Fibroblast of lung (primary cell): ENCODE results near the gene FBXW5. TPM values are rescaled to one million over a fixed set of nuclear protein-coding genes. Genes with fewer than 3 reads are reported as not detected.

Experiments
- DNase-seq, 2 donors: peaks; one replicate each; pipeline versions ENCODE4 v3.0.0 to v3.0.0-alpha.2; 2010; ENCODE audit warnings: low read depth in 2 of 2
- H2AFZ ChIP-seq: 2 replicates; pipeline ENCODE4 v1.5.1; 2012; ENCODE audit warnings: low read length, control low read depth, inconsistent platforms
- H3K27ac ChIP-seq: 2 replicates; pipeline ENCODE4 v1.5.1; 2011; ENCODE audit warnings: low read length, control low read depth; ENCODE audit not compliant: insufficient read depth
- H3K27me3 ChIP-seq: 2 replicates; pipeline ENCODE4 v1.5.1; 2011; ENCODE audit warnings: mild to moderate bottlenecking, low read length; ENCODE audit not compliant: control insufficient read depth, insufficient read depth
- H3K36me3 ChIP-seq: 2 replicates; pipeline ENCODE4 v1.5.1; 2011; ENCODE audit warnings: low read length; ENCODE audit not compliant: control insufficient read depth, insufficient read depth
- H3K4me1 ChIP-seq: 2 replicates; pipeline ENCODE4 v1.5.1; 2011; ENCODE audit warnings: low read length; ENCODE audit not compliant: control insufficient read depth, insufficient read depth; ENCODE audit errors: extremely low read depth
- H3K4me2 ChIP-seq: 2 replicates; pipeline ENCODE4 v1.5.1; 2011; ENCODE audit warnings: low read length, control low read depth; ENCODE audit not compliant: insufficient read depth; ENCODE audit errors: extremely low read depth
- H3K4me3 ChIP-seq, 4 experiments: fragments of 200-600 bp in 1 of 4; sonication (generic) in 1 of 4; replicated peaks in 1 of 4; 2 replicates each; pipeline ENCODE4 v1.5.1; 2011 to 2016; ENCODE audit warnings: low read length in 4 of 4, low read depth in 3 of 4, mild to moderate bottlenecking in 3 of 4, control low read depth in 2 of 4, inconsistent platforms in 1 of 4, mixed read lengths in 1 of 4; ENCODE audit not compliant: insufficient read depth in 1 of 4; ENCODE audit errors: control extremely low read depth in 1 of 4
- H3K79me2 ChIP-seq: 2 replicates; pipeline ENCODE4 v1.5.1; 2012; ENCODE audit warnings: mild to moderate bottlenecking, low read length, inconsistent platforms; ENCODE audit not compliant: control insufficient read depth, insufficient read depth
- H3K9ac ChIP-seq: 2 replicates; pipeline ENCODE4 v1.5.1; 2011; ENCODE audit warnings: mild to moderate bottlenecking, low read length, control low read depth; ENCODE audit not compliant: insufficient read depth
- H3K9me3 ChIP-seq: 2 replicates; pipeline ENCODE4 v1.5.1; 2012; ENCODE audit warnings: low read depth, low read length; ENCODE audit not compliant: control insufficient read depth, insufficient read depth
- H4K20me1 ChIP-seq: 2 replicates; pipeline ENCODE4 v1.5.1; 2011; ENCODE audit warnings: low read length; ENCODE audit not compliant: control insufficient read depth, insufficient read depth; ENCODE audit errors: extremely low read depth
- CTCF ChIP-seq, 2 donors: IDR thresholded peaks in 1 of 2; conservative IDR thresholded peaks in 1 of 2; 1 replicate in 1 of 2; 2 replicates in 1 of 2; pipeline ENCODE4 v1.5.1; 2011 to 2012; ENCODE audit warnings: low read length in 2 of 2, control low read depth in 1 of 2, inconsistent platforms in 1 of 2, low read depth in 1 of 2, mild to moderate bottlenecking in 1 of 2
- EZH2 ChIP-seq: IDR thresholded peaks from 2 replicates; pipeline ENCODE4 v1.5.1; 2012; ENCODE audit warnings: low read length, control low read depth, mild to moderate bottlenecking; ENCODE audit errors: missing control alignments
- polyA plus RNA-seq, 2 donors: library from polyadenylated mRNA; depleted of rRNA in 1 of 2; stranded (reverse) in 1 of 2; unstranded in 1 of 2; fragments of >200 nt; gene quantifications; 2 replicates each; pipeline ENCODE4 v1.2.1, GENCODE V29; 2011 to 2012; ENCODE audit warnings: missing spikeins in 1 of 2
- total RNA-seq: library from RNA; depleted of rRNA; stranded (reverse); fragments of >200 nt; gene quantifications from 2 replicates; pipeline ENCODE4 v1.2.1, GENCODE V29; 2014

Gene FBXW5
- total and polyA plus RNA-seq, 2 donors (not counting 1 experiment from before 2014, with no cell fraction given) = 31.3 to 166 TPM

DNA sequence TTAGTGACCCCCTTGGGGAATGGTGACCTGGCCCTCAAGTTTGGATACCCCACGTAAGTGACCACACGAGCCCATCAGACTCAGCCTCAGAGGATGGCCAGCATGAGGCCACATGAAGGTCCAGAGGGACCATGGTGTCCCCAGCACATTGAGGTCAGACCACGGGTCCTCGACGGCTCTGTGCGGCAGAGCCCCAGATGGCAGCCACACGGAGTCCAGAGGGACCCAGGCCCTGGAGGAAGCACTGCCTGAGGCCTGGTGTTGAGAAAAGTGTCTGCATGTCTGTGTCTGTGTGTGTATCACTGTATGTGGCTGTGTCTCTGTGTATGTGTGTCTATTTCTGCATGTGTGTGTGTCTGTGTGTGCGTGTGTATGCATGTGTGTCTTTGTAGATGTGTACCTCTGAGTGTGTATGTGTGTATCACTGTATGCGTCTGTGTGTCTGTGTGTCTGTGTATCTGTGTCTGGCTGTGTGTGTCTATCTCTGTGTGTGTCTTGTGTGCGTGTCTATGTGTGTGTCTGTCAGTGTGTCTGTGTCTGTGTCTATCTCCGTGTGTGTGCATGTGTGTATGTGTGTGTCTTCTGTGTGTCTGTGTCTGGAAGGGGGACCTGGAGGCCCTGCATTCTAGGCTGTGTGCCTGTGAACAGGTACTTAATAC lies 39.2 kb upstream of the FBXW5 start:
- no peak for DNase-seq
- TF ChIP-seq CTCF (conservative IDR thresholded peaks at IDR 0.05 in 1 of 2, IDR thresholded peaks at IDR 0.05 in 1 of 2; ENCODE audit: low read depth in 1 of 2, low read length in 2 of 2) = no peak
- peak; percentile 47 for TF ChIP-seq EZH2
- Histone ChIP-seq H3K27ac (no peak overlapping the region), H3K9me3 (no peaks in the 10 kb centered on the region), H3K27me3 (peaks cover 20% of the 10 kb centered on the region), H3K36me3 (no peaks in the 10 kb centered on the region), H3K79me2 (no peaks in the 10 kb centered on the region), H4K20me1 (no peaks in the 10 kb centered on the region), H2AFZ (no peak overlapping the region), H3K9ac (no peak overlapping the region), H3K4me2 (no peak overlapping the region), H3K4me1 (no peaks in the 10 kb centered on the region), H3K4me3 (no peak overlapping the region)

DNA sequence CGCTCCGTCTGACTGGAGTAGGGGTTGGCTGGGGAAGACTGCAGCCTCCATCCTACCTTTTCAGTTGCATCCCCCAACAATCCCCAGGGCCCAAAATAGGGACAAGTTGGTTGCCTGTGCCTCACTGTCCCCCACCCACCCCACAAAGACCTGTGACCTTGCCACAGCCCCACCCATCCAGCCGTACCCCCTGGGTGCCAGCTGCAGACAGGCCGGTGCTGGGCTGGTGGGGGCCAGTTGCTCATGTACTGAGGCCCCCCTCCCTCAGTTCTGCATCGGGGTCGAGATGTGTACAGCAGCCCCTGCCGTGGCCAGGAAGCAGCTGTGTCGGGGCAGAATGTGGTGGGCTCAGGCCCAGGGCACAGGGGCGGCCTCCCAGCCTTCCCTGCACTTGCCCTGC lies 38.6 kb upstream of the FBXW5 start:
- Histone ChIP-seq H3K9ac (no peak overlapping the region), H3K9me3 (no peaks in the 10 kb centered on the region), H4K20me1 (no peaks in the 10 kb centered on the region), H3K79me2 (no peaks in the 10 kb centered on the region), H3K4me3 (no peak overlapping the region), H3K27me3 (peaks cover 20% of the 10 kb centered on the region), H3K36me3 (no peaks in the 10 kb centered on the region), H3K4me2 (no peak overlapping the region), H2AFZ (no peak overlapping the region), H3K27ac (no peak overlapping the region), H3K4me1 (no peaks in the 10 kb centered on the region)
- no peak for TF ChIP-seq CTCF (conservative IDR thresholded peaks at IDR 0.05 in 1 of 2, IDR thresholded peaks at IDR 0.05 in 1 of 2; ENCODE audit: low read depth in 1 of 2, low read length in 2 of 2)
- no peak for TF ChIP-seq EZH2
- no peak for DNase-seq

DNA sequence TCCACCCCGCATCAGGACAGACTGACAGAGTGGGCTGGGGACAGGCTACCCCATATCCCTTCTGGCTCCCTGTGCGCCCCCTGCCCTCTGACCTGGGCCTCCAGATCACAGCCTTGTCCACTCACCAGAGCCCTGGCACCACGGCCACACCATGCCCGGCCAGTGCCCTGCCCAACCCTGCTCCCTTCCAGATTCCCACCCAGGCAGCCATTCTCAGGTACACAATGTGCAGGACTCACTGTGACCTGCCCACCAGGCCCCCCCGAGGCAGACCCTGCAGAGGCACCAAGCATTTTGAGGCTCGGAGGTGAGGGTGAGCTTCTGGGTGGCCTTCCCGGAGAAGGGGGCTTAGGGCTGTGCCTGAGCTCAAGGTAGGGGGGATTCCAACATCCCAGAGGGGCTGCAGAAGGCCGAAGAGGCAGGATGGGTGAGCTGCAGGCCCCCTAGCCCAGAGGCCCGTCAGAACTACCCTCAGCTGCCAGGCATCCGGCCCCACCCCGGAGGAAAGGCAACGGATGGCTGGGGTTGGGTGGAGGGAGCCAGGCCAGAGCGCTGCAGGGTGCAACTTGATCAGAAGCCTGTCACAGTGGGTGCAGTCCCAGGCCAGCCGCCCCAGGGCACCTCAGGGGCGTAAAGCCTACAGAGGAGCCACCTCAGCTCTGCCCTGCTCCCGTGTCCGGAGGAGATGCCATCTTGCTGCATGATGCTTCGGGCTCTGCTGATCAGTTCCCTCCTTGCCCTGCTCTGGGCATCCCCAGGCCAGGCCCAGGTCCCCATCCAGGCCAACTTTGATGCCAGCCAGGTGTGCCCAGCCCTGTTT lies 37.9 kb upstream of the FBXW5 start, which contains the start of gene LCNL1:
Gene LCNL1, plus strand, starts transcription at position 762 of the 820 bp plus-strand sequence. CDS start 594 bp downstream, outside the sequence.
- H3K4me1 ChIP-seq = no peaks in the 10 kb centered on the region
- H2AFZ ChIP-seq = no peak within 1 kb of the TSS
- H3K9ac ChIP-seq = no peak within 1 kb of the TSS
- H3K36me3 ChIP-seq = no peaks in the 10 kb centered on the region
- no peak within 1 kb of the TSS for H3K4me3 ChIP-seq
- TF ChIP-seq EZH2 (no peak), CTCF (conservative IDR thresholded peaks at IDR 0.05 in 1 of 2, IDR thresholded peaks at IDR 0.05 in 1 of 2; ENCODE audit: low read depth in 1 of 2, low read length in 2 of 2) (no peak)
- H3K79me2 ChIP-seq = no peaks in the 10 kb centered on the region
- H3K27ac ChIP-seq = no peak within 1 kb of the TSS
- peaks cover 24% of the 10 kb centered on the region for H3K27me3 ChIP-seq
- H3K4me2 ChIP-seq = no peak within 1 kb of the TSS
- H4K20me1 ChIP-seq = no peaks in the 10 kb centered on the region
- no peak for DNase-seq
- H3K9me3 ChIP-seq = no peaks in the 10 kb centered on the region
